ENCODE data around the gene DRAP1. TPM values are rescaled to one million over a fixed set of nuclear protein-coding genes. Genes with fewer than 3 reads are reported as not detected.

Gene DRAP1
- 94.6 and 110 TPM in 2 replicates for total RNA-seq

DNA sequence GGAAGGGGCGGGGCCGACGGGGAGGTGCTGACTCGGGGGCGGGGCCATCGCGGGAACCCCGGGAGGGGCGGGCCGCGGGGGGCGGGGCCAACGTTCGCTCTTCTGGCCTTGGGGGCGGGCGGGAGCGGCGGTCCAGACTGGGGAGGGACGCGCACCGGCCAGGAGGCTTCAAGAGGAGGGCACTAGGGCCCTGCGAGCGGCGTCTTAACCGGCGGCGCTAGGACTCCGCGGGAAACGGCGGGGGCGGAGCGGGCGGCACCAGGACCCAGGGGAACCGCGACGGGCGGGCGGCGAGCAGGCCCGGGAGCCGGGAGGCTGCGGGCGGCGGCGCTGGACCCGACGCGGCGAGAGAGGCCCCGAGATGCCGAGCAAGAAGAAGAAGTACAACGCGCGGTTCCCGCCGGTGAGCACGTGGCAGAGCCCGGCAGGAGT, at the start of gene DRAP1:
TSS of gene DRAP1 (plus strand) at position 286 of the 432 bp plus-strand sequence. CDS start at position 362, 76 bp downstream.

DNA sequence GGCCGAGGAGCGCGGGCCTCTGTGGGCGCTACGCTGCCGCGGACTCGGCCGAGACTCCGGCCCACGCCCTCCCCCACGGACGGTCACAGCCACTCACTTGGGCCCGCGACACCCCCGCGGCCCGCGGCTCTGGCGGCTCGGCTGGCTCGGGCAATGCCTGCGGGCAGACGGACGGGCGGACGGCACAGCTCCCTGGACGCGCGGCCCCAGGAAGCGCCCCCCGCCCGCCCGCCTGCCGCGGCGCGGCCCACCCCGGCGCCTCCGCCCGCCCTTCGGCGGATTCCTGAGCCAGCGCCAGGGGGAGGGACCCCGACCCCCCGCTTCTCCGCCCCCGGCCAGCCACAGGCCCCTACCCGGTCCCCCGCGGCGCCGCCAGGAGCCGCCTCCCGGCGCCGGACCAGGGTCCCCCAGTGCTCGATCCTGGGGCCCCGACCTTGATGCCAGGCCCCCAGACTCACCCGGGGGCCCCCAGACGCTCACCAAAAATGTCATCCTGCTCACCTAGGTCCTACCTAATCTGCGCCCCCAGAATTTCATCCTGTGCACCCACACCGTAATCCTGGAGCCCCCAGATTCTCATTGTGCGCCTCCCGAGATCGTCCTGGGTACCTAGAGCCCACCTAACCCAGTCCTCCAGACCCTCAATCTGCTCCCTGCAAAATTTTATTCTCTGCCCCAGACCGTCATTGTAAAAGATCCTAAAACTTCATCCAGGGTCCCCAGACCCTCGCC, 46.5 kb upstream of the DRAP1 start, which contains the start of gene EFEMP2:
TSS of gene EFEMP2 (minus strand) at position 215 of the 732 bp plus-strand sequence. CDS start 446 bp downstream, outside the sequence.

GRCh38 chr11:65879617-65880016, 39.6 kb upstream of the DRAP1 start, which contains the start of gene CTSW:
Gene CTSW (plus strand): TSS chr11:65879837. CDS start chr11:65879855, 18 bp downstream.

DNA sequence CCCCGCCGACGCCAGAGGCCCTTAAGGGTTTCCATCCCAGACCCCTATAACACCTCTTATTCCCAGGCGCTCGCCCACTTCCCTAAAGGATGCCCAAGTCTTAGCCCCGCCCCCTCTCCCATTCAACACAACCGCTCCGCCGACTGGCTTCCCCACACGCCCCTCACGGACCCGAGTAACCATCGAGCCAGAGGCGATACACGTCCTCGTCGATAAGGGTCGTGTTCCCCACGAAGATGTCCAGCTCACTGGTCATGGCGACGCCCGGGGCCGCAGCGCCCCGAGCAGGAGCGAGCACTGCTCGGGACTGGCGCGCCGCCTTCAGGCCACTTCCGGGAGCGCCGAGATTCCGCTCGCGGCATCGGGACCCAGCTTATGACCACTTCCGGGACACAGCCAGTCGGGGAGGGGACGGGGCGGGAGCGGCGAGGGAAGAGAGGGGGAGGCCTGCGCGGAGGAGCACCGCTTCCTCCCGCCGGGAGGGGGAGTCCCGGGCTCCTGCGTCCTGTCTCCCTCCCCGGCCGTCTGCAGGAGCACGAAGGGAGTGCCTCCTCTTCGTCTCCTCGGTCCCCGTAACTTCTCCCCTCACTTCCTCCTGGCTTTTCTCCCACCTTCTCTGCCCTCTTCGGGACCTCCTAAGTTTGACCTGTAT, 30.9 kb upstream of the DRAP1 start, which contains the start of gene FIBP:
TSS of gene FIBP (minus strand) at position 309 of the 652 bp plus-strand sequence. CDS start at position 256, 53 bp downstream.

GRCh38 chr11:65890324-65891218, 28.7 kb upstream of the DRAP1 start, which contains the start of gene CCDC85B:
Gene CCDC85B (plus strand): TSS chr11:65890673. CDS start chr11:65890784, 111 bp downstream.

GRCh38 chr11:65900125-65900898, 18.9 kb upstream of the DRAP1 start, which contains the start of gene FOSL1:
Gene FOSL1 (minus strand): TSS chr11:65900388. CDS start chr11:65900339, 49 bp downstream.

GRCh38 chr11:65918211-65919140, 750 bp upstream of the DRAP1 start, which contains the start of gene C11orf68:
Gene C11orf68 (minus strand): TSS chr11:65919062. CDS start chr11:65919031, 31 bp downstream.

GRCh38 chr11:65945430-65945911, 26.2 kb downstream of the DRAP1 start, which contains the start of gene TSGA10IP:
Gene TSGA10IP (plus strand): TSS chr11:65945480. CDS start chr11:65945676, 196 bp downstream.

GRCh38 chr11:65961267-65962140, 42.3 kb downstream of the DRAP1 start, which contains the start of gene SART1:
Gene SART1 (plus strand): TSS chr11:65961734. CDS start chr11:65961781, 47 bp downstream.

Other genes with a start within 250 kb of the DRAP1 start
- 37.0 and 43.6 TPM in 2 replicates for gene KAT5, start 207.2 kb upstream of the DRAP1 start, total RNA-seq
- gene RNASEH2C, start 198.6 kb upstream of the DRAP1 start, total RNA-seq: 52.2 and 55.8 TPM in 2 replicates
- gene AP5B1, start 138.4 kb upstream of the DRAP1 start, total RNA-seq: 8.0 and 8.5 TPM in 2 replicates
- not detected in 2 replicates for gene OVOL1, start 132.4 kb upstream of the DRAP1 start, total RNA-seq
- gene SNX32, start 85.5 kb upstream of the DRAP1 start, total RNA-seq: 0.22 and 0.52 TPM in 2 replicates
- gene CFL1, start 61.2 kb upstream of the DRAP1 start, total RNA-seq: 806 and 989 TPM in 2 replicates
- gene MUS81, start 59.0 kb upstream of the DRAP1 start, total RNA-seq: 31.1 and 35.2 TPM in 2 replicates
- gene EFEMP2, start 46.6 kb upstream of the DRAP1 start, total RNA-seq: 26.3 and 28.1 TPM in 2 replicates
- gene CTSW, start 39.6 kb upstream of the DRAP1 start, total RNA-seq: 0.17 and 0.33 TPM in 2 replicates
- gene FIBP, start 31.0 kb upstream of the DRAP1 start, total RNA-seq: 135 and 155 TPM in 2 replicates
- 34.1 and 38.2 TPM in 2 replicates for gene CCDC85B, start 28.8 kb upstream of the DRAP1 start, total RNA-seq
- 0.76 and 1.5 TPM in 2 replicates for gene FOSL1, start 19.0 kb upstream of the DRAP1 start, total RNA-seq
- 15.7 and 16.7 TPM in 2 replicates for gene C11orf68, start 364 bp upstream of the DRAP1 start, total RNA-seq
- not detected in 2 replicates for gene TSGA10IP, start 26.1 kb downstream of the DRAP1 start, total RNA-seq
- 33.8 and 34.3 TPM in 2 replicates for gene SART1, start 42.3 kb downstream of the DRAP1 start, total RNA-seq
- 25.1 and 27.2 TPM in 2 replicates for gene EIF1AD, start 82.7 kb downstream of the DRAP1 start, total RNA-seq
- gene BANF1, start 83.1 kb downstream of the DRAP1 start, total RNA-seq: 17.5 and 20.4 TPM in 2 replicates
- 0.11 and 0.34 TPM in 2 replicates for gene CST6, start 92.6 kb downstream of the DRAP1 start, total RNA-seq
- gene CATSPER1, start 107.1 kb downstream of the DRAP1 start, total RNA-seq: 0.26 TPM in 1 of 2 replicates, not detected in the other
- gene GAL3ST3, start 129.7 kb downstream of the DRAP1 start, total RNA-seq: 0.09 and 0.11 TPM in 2 replicates
- gene SF3B2, start 132.9 kb downstream of the DRAP1 start, total RNA-seq: 69.2 and 74.9 TPM in 2 replicates
- gene PACS1, start 150.8 kb downstream of the DRAP1 start, total RNA-seq: 19.5 and 30.9 TPM in 2 replicates